Uterus (tissue), 2 donors: ENCODE measurements around the gene VANGL2.

Source experiments
- CTCF ChIP-seq, 4 experiments: fragments of 200-600 bp in 2 of 4; fragments of 450-650 bp in 2 of 4; sonication (generic) in 2 of 4; IDR thresholded peaks; one replicate each; pipeline ENCODE4 v1.5.1; 2016 to 2019; ENCODE audit warnings: antibody characterized with exemption in 4 of 4, mild to moderate bottlenecking in 2 of 4, moderate library complexity in 1 of 4
- POLR2A ChIP-seq, 2 donors: fragments of 450-650 bp; IDR thresholded peaks; one replicate each; pipeline ENCODE4 v1.6.1; 2016; ENCODE audit warnings: antibody characterized with exemption in 2 of 2, mild to moderate bottlenecking in 1 of 2, moderate library complexity in 1 of 2

- TF ChIP-seq CTCF (IDR thresholded peaks at IDR 0.05) (no peak), POLR2A (IDR thresholded peaks at IDR 0.05) (no peak)
Observed at GRCh38 chr1:160451859-160452232, 51.5 kb downstream of the VANGL2 start.
